Dendritic cell treated with granulocyte-macrophage colony-stimulating factor and Interleukin-4, amounts not matched to agents 40 ng/mL and 50 ng/mL, for 4 days (primary cell): Measurements from ENCODE around the gene HPGD.

Source experiments
- H3K27ac Mint-ChIP-seq: one replicate; pipeline ENCODE4 v1.8.0; 2022; ENCODE audit warnings: mild to moderate bottlenecking, mixed read lengths
- H3K27me3 Mint-ChIP-seq: one replicate; pipeline ENCODE4 v1.8.0; 2022; ENCODE audit warnings: mild to moderate bottlenecking, mixed read lengths
- H3K36me3 Mint-ChIP-seq: one replicate; pipeline ENCODE4 v1.8.0; 2022; ENCODE audit warnings: low read depth, mixed read lengths
- H3K4me1 Mint-ChIP-seq: one replicate; pipeline ENCODE4 v1.8.0; 2022; ENCODE audit warnings: low read depth, mixed read lengths
- H3K4me3 Mint-ChIP-seq: one replicate; pipeline ENCODE4 v1.8.0; 2022; ENCODE audit warnings: mild to moderate bottlenecking, moderate library complexity, mixed read lengths
- H3K9me3 Mint-ChIP-seq: one replicate; pipeline ENCODE4 v1.8.0; 2022; ENCODE audit warnings: mixed read lengths
- intact Hi-C: fragments of 100-400 bp; cut with micrococcal nuclease; formaldehyde crosslinking; loops from one replicate; pipeline ENCODE4 v1.15.0; 2022

The HPGD gene

DNA sequence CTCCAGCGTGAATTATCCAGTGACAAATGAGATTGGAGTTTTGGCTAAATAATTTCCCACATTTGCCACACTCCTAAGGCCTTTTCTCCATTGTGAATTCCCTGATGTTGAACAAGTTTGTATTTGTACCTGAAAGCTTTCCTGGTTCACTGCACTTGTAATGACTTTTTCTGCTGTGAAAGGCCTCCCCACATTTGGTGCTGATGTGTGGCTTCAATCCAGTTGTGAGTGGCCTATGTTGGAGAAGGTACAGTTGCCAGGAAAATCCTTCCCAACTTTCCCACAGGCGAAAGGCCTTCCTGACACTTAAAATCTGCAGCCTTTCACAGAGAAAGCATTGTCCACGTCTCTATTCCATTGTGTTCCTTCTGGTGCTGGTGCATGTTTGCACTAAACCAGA lies 17.3 kb upstream of the HPGD start:
- Mint-ChIP-seq H3K4me1 (peaks cover 5% of the 10 kb centered on the region), H3K27me3 (peaks cover 7% of the 10 kb centered on the region), H3K27ac (no peak overlapping the region), H3K9me3 (no peaks in the 10 kb centered on the region), H3K4me3 (no peak overlapping the region), H3K36me3 (no peaks in the 10 kb centered on the region)
- intact Hi-C loops, result no loop called here

DNA sequence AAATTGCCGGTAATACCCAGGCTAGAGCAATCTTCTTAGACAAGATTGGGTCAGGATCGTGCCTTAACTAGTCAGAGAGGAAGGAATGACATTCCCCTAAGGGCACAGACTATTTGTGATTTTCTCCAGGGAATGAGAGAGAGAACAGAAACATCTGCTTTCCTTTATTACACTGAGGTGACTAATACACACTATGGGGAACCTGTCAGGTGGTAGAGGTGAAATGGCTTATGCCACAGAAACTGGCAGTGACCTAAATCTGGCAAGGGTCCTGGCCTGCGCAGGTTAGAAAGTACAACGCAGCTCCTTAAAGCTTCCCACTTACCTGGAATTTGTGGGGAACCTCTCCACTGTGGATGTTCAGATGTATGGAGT lies 16.6 kb upstream of the HPGD start:
- H3K9me3 Mint-ChIP-seq, result no peaks in the 10 kb centered on the region
- intact Hi-C loops, result no loop called here
- no peak overlapping the region for H3K4me3 Mint-ChIP-seq
- peaks cover 5% of the 10 kb centered on the region for H3K4me1 Mint-ChIP-seq
- H3K27ac Mint-ChIP-seq, result no peak overlapping the region
- peaks cover 9% of the 10 kb centered on the region for H3K27me3 Mint-ChIP-seq
- H3K36me3 Mint-ChIP-seq, result no peaks in the 10 kb centered on the region

DNA sequence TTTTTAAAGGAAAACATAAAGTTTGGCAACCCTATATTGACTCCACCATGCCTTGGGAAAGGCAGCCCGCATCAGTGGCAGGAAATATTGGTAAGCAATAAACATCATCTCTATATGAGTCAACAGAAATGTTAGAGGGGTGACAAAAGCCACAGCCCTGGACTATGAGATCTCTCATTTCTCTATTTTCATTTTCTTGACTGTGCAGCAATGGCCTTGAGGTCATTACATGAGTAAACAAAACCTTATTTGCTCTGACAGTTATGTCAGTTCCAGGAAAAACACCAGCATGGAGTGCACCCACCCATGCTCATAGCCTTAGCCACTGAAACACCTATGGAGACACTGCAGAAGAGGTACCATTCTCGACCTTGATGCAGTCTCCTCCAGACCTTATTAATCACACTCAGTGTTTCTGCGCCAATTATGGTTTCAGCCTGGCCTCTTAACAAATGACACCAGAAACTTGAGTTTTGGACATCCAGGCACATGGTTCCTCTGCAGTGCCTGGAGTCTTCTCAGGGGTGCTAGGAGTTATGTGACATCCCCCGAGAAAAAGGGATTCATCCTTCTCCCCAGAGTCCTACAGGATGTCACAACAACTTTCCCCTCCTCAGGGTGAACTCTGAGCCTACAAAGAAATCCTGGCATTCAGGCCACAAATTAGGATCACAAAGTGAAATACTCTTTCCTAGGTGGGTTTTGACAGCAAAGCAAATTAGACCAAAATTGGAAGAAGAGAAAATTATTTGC lies 16.0 kb upstream of the HPGD start:
- H3K4me3 Mint-ChIP-seq, result no peak overlapping the region
- H3K9me3 Mint-ChIP-seq, result no peaks in the 10 kb centered on the region
- H3K4me1 Mint-ChIP-seq, result peaks cover 5% of the 10 kb centered on the region
- no peaks in the 10 kb centered on the region for H3K36me3 Mint-ChIP-seq
- intact Hi-C loops, result no loop called here
- H3K27ac Mint-ChIP-seq, result no peak overlapping the region
- H3K27me3 Mint-ChIP-seq, result peaks cover 9% of the 10 kb centered on the region

DNA sequence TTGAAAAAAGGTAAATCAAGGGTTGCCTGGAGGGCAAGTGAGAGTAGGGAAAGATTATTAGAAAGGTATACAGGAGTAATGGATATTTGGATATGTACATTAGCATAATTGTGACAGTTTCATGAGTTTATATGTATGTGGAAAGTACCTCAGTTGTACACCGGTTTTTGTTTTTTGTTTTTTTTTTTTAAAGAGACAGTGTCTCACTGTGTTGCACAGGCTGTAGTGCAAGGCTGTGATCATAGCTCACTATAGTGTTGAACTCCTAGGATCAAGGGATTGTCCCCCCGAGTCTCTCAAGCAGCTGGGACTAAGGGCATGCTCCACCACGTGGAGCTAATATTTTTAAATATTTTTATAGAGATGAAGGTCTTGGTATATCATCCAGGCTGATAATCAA lies 15.3 kb upstream of the HPGD start:
- intact Hi-C loops, result no loop called here
- no peak overlapping the region for H3K4me3 Mint-ChIP-seq
- peaks cover 7% of the 10 kb centered on the region for H3K27me3 Mint-ChIP-seq
- H3K27ac Mint-ChIP-seq, result no peak overlapping the region
- H3K36me3 Mint-ChIP-seq, result no peaks in the 10 kb centered on the region
- H3K4me1 Mint-ChIP-seq, result peaks cover 5% of the 10 kb centered on the region
- H3K9me3 Mint-ChIP-seq, result no peaks in the 10 kb centered on the region

DNA sequence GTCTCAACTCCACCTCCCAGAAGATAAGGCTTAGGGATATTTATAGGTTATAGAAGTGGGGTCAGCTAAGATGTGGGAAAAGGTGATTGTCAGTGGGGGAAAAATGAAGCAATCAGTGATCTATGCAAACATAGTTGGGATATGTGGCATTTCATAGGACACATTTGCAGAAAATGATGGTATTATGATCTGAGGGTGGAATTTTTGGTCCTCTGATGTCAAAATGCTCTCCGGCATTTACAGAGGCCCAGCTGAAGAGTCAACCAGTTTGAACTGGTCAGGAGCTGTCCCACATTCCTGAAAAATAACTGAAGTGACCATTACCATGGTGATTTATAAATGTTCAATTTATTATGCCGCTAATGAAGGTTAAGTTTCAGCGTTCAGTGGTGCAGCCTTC lies 12.2 kb upstream of the HPGD start:
- no peaks in the 10 kb centered on the region for H3K36me3 Mint-ChIP-seq
- intact Hi-C loops, result no loop called here
- peaks cover 5% of the 10 kb centered on the region for H3K4me1 Mint-ChIP-seq
- H3K27ac Mint-ChIP-seq, result no peak overlapping the region
- no peaks in the 10 kb centered on the region for H3K9me3 Mint-ChIP-seq
- H3K27me3 Mint-ChIP-seq, result peaks cover 17% of the 10 kb centered on the region
- no peak overlapping the region for H3K4me3 Mint-ChIP-seq

DNA sequence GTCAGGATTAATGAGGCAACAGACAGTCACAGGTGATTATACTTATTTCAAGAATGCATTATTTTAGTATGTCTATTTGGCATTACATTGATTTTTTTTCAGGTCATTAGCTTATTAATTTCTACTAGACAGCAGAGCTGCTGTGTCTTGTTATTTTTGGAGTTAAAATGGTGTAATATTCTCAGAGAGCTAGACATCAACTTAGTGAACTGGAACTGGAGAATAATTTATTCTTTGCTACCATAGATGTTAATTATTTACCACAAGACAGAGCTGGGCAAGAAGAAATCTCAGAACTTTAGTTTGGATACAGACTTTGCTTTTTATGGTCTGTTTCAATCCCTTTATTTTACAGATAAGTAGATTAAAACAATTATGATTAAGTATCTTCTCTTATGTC lies 10.2 kb upstream of the HPGD start:
- H3K4me3 Mint-ChIP-seq, result no peak overlapping the region

DNA sequence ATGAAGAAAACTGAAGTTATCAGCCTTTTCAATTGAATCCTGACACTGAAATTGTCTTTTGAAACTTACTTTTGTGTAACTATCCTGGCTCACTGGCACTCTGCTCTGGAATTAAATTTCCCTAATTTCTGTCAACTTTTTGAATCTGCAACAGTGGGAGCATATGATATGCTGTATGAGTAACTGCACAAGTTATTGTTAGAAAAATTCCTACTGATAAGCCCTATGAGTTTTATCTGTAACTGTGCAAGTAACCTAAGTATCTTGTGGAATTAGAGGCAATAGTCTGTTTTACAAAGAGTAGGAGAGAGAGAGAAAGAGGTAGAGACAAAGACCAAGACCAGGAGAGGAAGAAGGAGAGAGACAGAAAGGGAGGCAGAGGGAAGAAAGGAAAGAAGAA lies 9.2 kb upstream of the HPGD start:
- no peak overlapping the region for H3K4me3 Mint-ChIP-seq
- peaks cover 18% of the 10 kb centered on the region for H3K27me3 Mint-ChIP-seq
- H3K4me1 Mint-ChIP-seq, result no peaks in the 10 kb centered on the region
- H3K36me3 Mint-ChIP-seq, result no peaks in the 10 kb centered on the region
- H3K9me3 Mint-ChIP-seq, result no peaks in the 10 kb centered on the region
- no peak overlapping the region for H3K27ac Mint-ChIP-seq
- intact Hi-C loops, result no loop called here

More for the DNA sequence above, 10.2 kb upstream of the HPGD start:
- Mint-ChIP-seq H3K27ac (no peak overlapping the region), H3K36me3 (no peaks in the 10 kb centered on the region), H3K27me3 (peaks cover 18% of the 10 kb centered on the region), H3K4me1 (no peaks in the 10 kb centered on the region), H3K9me3 (no peaks in the 10 kb centered on the region)
- intact Hi-C loops, result no loop called here

DNA sequence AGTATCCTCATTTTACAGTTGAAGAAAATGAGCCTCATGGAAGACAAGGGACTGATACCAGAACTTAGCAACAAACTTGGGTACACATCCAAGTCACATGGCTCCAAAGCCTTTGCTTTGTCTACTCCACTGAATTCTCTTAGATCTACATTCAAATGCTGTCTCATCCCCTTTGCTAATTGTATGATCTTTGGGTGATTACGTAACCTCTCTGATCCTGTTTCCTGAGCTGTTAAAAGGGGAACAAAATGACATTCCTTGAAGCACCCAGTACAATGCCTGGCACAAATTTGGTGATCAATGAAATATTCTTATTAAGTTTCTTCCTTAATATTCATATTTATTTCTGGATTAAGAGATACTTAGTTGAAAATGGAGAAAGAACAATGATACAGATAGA lies 5.9 kb upstream of the HPGD start:
- Mint-ChIP-seq H3K27me3 (peaks cover 33% of the 10 kb centered on the region), H3K9me3 (no peaks in the 10 kb centered on the region), H3K36me3 (no peaks in the 10 kb centered on the region), H3K4me1 (peaks cover 10% of the 10 kb centered on the region), H3K4me3 (no peak overlapping the region), H3K27ac (no peak overlapping the region)
- intact Hi-C loops, result no loop called here

DNA sequence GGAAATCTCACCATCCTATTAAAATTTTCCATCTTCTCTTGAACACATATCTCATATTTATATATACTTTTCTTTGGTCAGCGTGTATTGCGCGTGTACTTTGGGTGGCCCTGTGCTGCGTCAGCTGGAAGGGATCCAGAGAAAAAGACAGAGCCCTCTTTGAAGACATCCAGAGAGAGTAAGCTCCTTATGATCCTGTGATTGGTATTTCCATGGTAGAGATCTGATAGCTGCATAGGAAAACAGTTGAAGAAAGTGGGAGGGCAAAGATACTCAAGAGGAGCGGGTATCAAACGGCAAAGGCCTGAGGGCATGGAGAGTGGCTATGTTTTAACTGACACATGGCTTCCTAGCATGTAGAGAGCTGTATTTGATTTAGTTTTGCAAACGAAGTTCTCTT lies 4.4 kb upstream of the HPGD start:
- Mint-ChIP-seq H3K4me1 (peaks cover 21% of the 10 kb centered on the region), H3K9me3 (no peaks in the 10 kb centered on the region), H3K36me3 (no peaks in the 10 kb centered on the region), H3K27me3 (peaks cover 46% of the 10 kb centered on the region), H3K27ac (no peak overlapping the region), H3K4me3 (no peak overlapping the region)
- intact Hi-C loops, result no loop called here

DNA sequence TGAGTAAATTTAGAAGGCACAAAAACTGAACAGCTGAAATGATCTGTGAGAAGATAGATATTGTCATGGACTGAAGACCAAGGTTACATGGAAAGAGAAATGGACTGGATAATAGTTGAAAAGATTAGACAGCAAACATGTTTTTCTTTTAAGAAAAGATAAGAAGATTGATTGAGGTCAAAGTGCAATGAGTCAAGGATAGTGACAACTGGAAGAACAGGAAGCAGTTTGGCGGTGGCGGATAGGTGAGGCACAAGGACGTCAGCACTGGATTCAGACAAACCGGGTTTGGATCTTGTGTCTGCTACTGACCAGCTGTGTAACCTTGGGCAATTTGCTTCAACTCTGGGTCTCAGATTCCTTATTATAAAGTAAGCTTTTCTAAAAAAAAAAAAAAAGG lies 2.0 kb upstream of the HPGD start:
- Mint-ChIP-seq H3K4me3 (no peak overlapping the region), H3K36me3 (no peaks in the 10 kb centered on the region), H3K9me3 (no peaks in the 10 kb centered on the region), H3K27ac (no peak overlapping the region), H3K4me1 (peaks cover 25% of the 10 kb centered on the region), H3K27me3 (peaks cover 44% of the 10 kb centered on the region)
- intact Hi-C loops, result no loop called here

DNA sequence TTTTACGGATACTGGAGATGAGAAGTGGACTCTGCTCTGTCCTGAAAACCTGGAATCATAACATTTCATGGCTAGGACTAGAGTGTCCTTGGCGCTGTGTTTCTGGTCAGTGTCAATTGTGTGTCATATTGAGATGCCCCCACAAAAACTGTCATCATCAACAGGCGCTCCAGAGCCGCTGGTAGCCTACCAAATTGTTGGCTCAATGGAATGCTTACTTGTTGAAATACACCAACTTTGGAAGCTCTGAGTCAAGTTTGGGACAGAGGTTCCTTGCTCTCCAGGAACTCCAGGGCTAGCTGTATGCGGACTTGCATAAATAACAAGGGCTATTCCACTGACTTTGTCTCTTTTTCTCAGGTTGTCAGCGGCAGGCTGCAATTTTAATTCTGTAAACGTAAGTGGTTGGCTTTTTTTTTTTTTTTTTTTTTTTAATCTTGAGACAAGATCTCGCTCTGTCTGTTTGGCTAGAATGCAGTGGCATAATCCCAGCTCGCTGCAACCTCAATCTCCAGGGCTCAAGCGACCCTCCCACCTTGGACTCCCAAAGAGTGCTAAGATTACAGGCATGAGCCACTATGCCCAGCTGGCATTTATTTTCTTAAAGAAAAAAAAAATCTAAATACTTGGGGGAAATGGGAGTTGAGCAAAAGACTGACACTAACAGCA lies 871 bp upstream of the HPGD start:
- intact Hi-C loops, result no loop called here
- Mint-ChIP-seq H3K27ac (peak overlapping the region; percentile 26), H3K36me3 (no peaks in the 10 kb centered on the region), H3K4me1 (peaks cover 25% of the 10 kb centered on the region), H3K9me3 (no peaks in the 10 kb centered on the region), H3K27me3 (peaks cover 44% of the 10 kb centered on the region), H3K4me3 (peak overlapping the region; percentile 74)

DNA sequence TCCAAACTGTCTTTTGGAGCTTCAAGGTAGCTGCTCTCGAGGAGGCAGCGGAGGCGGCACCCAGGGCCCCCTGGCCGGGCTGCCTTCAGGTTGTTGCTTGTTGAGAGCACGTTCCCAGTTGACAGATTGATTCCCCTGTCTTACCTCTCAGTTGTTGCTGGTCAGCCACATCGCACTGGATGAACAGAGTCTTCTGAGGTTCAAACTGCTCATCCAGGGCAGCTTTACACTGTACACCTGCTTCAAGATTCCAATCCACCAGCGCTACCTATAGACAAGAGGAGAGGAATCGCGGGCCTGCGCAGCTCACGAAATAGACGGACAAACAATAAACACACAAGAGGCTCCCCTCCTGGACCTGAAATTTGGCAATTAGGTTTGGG lies 497 bp downstream of the HPGD start:
- H3K27me3 Mint-ChIP-seq, result peaks cover 44% of the 10 kb centered on the region
- peak overlapping the region; percentile 26 for H3K27ac Mint-ChIP-seq
- peaks cover 25% of the 10 kb centered on the region for H3K4me1 Mint-ChIP-seq
- intact Hi-C loops, result no loop called here
- H3K9me3 Mint-ChIP-seq, result no peaks in the 10 kb centered on the region
- H3K4me3 Mint-ChIP-seq, result peak overlapping the region; percentile 74
- H3K36me3 Mint-ChIP-seq, result no peaks in the 10 kb centered on the region

DNA sequence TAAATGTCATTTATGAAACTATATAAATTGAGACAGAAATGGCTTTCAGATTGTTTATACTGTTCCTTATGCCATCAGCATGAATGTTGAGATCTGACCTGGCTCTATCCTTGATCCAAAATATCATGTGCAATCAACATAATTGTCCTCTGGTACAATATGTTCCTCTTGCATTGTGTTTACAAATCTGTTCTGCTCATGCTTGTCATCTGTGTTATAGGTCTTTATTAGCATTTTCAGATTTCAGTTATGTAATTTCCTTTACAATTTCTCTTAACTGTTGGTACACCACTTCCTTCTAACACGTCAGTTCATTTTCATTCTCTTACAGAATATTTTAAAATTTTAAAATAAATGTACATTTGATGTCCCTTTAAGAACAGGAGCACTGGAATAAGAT lies 1.6 kb downstream of the HPGD start:
- intact Hi-C loops, result no loop called here
- Mint-ChIP-seq H3K27me3 (peaks cover 44% of the 10 kb centered on the region), H3K4me3 (no peak overlapping the region), H3K27ac (no peak overlapping the region), H3K4me1 (peaks cover 25% of the 10 kb centered on the region), H3K36me3 (no peaks in the 10 kb centered on the region), H3K9me3 (no peaks in the 10 kb centered on the region)

DNA sequence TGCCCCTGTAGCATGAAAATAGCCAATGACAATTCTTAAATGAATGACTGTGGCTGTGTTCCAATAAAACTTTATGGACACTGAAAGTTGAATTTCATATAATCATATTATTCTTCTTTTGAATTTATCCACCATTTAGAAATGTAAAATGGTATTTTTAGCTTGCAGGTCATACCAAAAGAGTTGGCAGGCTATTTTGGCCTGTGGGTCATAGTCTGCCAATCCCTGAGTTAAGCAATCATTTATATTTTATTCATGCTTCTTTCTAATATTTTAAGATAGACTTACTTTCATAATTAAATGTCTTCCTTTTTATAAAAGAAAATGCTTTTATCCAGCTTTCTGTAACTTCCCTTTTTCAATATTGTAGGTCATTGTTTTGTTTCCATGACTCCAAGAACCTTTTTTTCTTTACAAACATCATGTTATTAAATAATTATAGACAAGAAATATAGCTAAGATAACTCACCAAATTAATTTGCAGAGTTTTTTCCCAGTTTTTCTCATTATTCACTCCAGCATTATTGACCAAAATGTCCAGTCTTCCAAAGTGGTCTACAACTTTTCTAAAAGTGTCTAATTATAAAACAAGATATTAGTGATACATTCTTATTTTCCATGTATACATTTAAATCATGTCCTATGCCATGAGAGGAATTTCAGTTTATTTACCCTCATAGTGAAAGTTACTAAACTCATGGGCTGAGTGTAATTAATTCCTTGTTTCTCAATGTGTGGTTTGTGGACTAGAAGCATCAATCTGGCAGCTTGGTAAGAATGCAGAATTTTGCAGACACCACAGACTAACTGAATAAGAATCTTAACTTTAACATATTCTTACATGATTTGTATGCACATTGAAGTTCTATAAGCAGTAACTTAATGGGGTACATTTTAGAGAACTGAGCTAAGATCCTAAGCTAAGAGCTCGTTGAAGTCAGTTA lies 4.5 kb downstream of the HPGD start:
- intact Hi-C loops, result no loop called here

More for the DNA sequence above, 4.5 kb downstream of the HPGD start:
- no peaks in the 10 kb centered on the region for H3K9me3 Mint-ChIP-seq
- no peaks in the 10 kb centered on the region for H3K36me3 Mint-ChIP-seq
- H3K27ac Mint-ChIP-seq, result no peak overlapping the region
- H3K4me1 Mint-ChIP-seq, result peaks cover 13% of the 10 kb centered on the region
- H3K4me3 Mint-ChIP-seq, result no peak overlapping the region
- peaks cover 19% of the 10 kb centered on the region for H3K27me3 Mint-ChIP-seq
